ENCODE measurements around the gene PRKCA.

- TF ChIP-seq ZBTB7A (IDR thresholded peaks at IDR 0.05; ENCODE audit: borderline replicate concordance, control insufficient read depth, low read depth, low read length) (no peak), NR4A1 (CRISPR knock-in tag; IDR thresholded peaks at IDR 0.05) (no peak), NR4A1 (tag; IDR thresholded peaks at IDR 0.05) (no peak), TAF1 (IDR thresholded peaks at IDR 0.05; ENCODE audit: control insufficient read depth, extremely low read depth, insufficient read depth, low read length, severe bottlenecking) (no peak), CBX3 (IDR thresholded peaks at IDR 0.05; ENCODE audit: borderline replicate concordance in 1 of 2, low read length in 2 of 2) (no peak), ZNF584 (CRISPR knock-in tag; IDR thresholded peaks at IDR 0.05; ENCODE audit: low read depth) (no peak), CEBPB (tag; IDR thresholded peaks at IDR 0.05) (no peak), ZNF184 (CRISPR knock-in tag; IDR thresholded peaks at IDR 0.05) (no peak), SMAD3 (CRISPR knock-in tag; conservative IDR thresholded peaks at IDR 0.05) (no peak), PCBP2 (IDR thresholded peaks at IDR 0.05; ENCODE audit: low read depth, low read length, poor library complexity, severe bottlenecking) (no peak), ZNF324 (CRISPR knock-in tag; IDR thresholded peaks at IDR 0.05) (no peak)
These were observed 278.6 kb downstream of the PRKCA start for GRCh38 chr17:66580956-66581391.

Measured in K562 (cell line).